HG02642 (cell line): ENCODE results near the gene B3GALT5.

Experiments used
- ATAC-seq: cut with Tn5 transposase; IDR thresholded peaks from one replicate; pipeline ENCODE4 v1.9.1; 2021; ENCODE audit warnings: mild to moderate bottlenecking; ENCODE audit not compliant: unreplicated experiment, poor library complexity

B3GALT5 gene

GRCh38 chr21:39640754-39641153 is 28.0 kb downstream of the B3GALT5 start:
- ATAC-seq = no peak

- no peak for ATAC-seq
These were observed 29.2 kb downstream of the B3GALT5 start for GRCh38 chr21:39641827-39642450.

- no peak for ATAC-seq
These were observed 31.4 kb downstream of the B3GALT5 start for GRCh38 chr21:39644062-39644560.

- no peak for ATAC-seq
These were observed 32.6 kb downstream of the B3GALT5 start for GRCh38 chr21:39645331-39645730.

GRCh38 chr21:39647476-39647875 is 34.7 kb downstream of the B3GALT5 start:
- ATAC-seq = no peak

GRCh38 chr21:39648879-39649278 is 36.1 kb downstream of the B3GALT5 start:
- no peak for ATAC-seq

- ATAC-seq = no peak
These were observed 36.8 kb downstream of the B3GALT5 start for GRCh38 chr21:39649526-39649925.

GRCh38 chr21:39650306-39650705 is 37.6 kb downstream of the B3GALT5 start:
- no peak for ATAC-seq

GRCh38 chr21:39650801-39651200 is 38.1 kb downstream of the B3GALT5 start:
- ATAC-seq = no peak

GRCh38 chr21:39651206-39651605 is 38.5 kb downstream of the B3GALT5 start:
- ATAC-seq = no peak

GRCh38 chr21:39654951-39655350 is 42.2 kb downstream of the B3GALT5 start:
- no peak for ATAC-seq

- no peak for ATAC-seq
These were observed 42.8 kb downstream of the B3GALT5 start for GRCh38 chr21:39655589-39655988.

GRCh38 chr21:39656209-39656608 is 43.5 kb downstream of the B3GALT5 start:
- ATAC-seq = no peak

- ATAC-seq = no peak
These were observed 44.5 kb downstream of the B3GALT5 start for GRCh38 chr21:39657091-39657689.

GRCh38 chr21:39658066-39658465 is 45.3 kb downstream of the B3GALT5 start:
- ATAC-seq = no peak

GRCh38 chr21:39659070-39659815 is 46.5 kb downstream of the B3GALT5 start:
- no peak for ATAC-seq

- ATAC-seq = no peak
These were observed 47.6 kb downstream of the B3GALT5 start for GRCh38 chr21:39660191-39660980.

GRCh38 chr21:39661121-39661520 is 48.4 kb downstream of the B3GALT5 start:
- no peak for ATAC-seq

GRCh38 chr21:39661740-39662139 is 49.0 kb downstream of the B3GALT5 start:
- no peak for ATAC-seq

- no peak for ATAC-seq
These were observed 49.7 kb downstream of the B3GALT5 start for GRCh38 chr21:39662411-39662953.
